Colon (tissue), 2 donors: Measurements from ENCODE around the gene TM4SF5.
"Not testable (repeated sequence)": the region's sequence is repeated elsewhere in the genome, so short reads cannot be mapped to it uniquely, and the experiment has no call there.

Experiments
- FAIRE-seq: peaks from 2 replicates; lab custom pipeline; 2012; peaks lifted over from hg19 to GRCh38; lab: Jason Lieb, UNC
- donor health status: control.
- donor health status: control.

The TM4SF5 gene

DNA sequence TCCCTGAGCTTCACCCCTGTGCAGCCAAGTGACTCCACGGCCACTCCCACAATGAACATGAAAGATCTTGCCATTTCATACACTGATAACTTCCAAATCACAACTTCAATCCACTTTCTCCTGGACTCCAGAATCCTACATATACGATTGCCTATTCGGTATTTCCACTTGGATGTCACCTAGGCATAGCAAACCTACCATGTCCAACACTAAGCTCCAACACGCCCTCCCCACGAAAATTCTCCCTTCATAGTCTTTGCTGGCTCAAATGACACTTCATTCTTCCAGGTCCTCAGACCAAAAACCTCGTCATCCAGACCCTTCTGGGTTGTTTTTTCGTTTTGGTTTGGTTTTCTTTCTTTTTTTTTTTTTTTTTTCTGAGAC is 19.0 kb downstream of the TM4SF5 start:
- FAIRE-seq: no peak

DNA sequence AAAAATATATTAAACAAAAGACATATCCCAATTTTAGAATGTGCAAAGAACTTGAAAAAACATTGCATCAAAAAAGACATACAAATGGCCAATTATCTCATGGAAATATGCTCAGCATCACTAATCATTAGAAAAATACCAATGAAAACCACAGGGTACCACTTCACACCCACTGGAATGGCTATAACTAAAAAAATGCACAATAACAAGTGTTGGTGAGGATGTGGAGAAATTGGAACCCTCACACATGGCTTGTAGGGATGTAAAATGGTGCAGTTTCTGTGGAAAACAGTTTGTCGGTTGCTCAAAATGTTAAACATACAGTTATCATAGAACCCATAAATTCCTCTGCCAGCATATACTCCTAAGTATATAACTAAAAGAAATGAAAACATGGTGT is 23.5 kb downstream of the TM4SF5 start:
- FAIRE-seq: no peak

DNA sequence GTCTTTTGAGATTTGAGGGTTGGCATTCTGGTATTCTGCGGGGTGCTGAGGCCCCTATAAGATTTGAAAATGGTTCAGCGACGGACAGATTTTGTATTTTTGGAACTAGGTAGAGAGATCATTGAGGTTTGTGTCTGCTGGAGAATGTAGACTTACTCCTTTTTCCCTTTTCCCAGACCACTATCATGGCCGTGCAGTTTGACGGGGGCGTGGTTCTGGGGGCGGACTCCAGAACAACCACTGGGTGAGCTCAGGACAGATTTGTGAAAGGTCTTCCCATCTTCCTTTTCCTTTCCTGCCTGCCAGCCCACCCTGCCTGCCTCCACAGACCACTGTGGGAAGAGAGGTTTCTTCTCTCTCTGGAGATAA is 24.9 kb downstream of the TM4SF5 start:
- FAIRE-seq: no peak

DNA sequence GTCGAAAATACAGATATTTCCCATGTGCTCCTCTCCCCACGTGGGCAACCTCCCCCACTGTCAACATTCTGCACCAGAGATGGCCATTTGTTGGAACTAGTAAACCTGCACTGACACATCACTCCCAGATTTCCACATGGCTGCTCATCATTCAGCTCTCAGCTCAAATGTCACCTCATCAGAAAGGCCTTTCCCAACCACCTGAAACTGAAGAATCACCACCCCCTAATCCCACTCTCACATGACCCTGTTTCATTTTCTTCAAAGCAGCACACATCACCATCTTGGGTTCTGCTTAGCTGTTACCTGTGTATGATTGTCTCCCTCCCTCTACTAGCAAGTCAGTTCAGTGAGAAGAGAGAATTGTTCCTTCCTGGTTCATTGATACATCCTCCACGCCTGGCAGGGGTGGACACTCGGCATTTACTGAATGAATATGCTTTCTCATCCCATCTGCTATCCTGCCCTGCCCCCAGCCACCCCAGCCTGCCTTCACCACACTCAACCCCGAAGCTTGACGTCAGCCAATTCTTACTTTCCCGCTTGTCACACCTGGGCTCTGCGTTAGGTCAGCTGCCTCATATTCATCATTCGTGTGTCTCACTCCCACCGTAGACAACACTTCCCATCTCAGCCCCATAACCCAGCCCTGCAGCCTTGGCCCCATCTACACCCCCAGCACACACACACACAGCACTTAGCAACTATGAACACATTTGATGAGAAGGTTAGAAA is 28.9 kb downstream of the TM4SF5 start:
- no peak for FAIRE-seq

DNA sequence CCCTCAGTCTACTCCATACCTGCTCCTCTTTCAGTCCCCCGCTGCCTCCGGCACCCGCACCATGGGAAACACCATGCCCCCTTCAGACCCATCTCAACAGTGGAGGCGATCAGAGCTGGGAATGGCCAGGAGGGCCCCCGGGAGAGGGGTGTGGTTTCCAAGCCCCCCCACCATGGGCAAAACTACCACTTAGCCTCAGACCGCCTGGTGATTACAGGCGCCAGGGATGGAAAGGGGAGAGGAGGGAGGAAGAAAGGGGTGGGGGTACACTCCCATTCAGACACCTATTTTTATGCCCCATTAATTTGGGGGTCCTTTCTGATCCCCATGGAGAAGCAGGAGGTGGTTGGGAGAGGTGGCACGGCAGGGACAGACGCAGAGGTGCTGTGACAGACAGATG is 30.5 kb downstream of the TM4SF5 start, which contains the start of gene C17orf114:
Gene C17orf114, minus strand, starts transcription at position 101 of the 400 bp plus-strand sequence.
- no peak for FAIRE-seq

DNA sequence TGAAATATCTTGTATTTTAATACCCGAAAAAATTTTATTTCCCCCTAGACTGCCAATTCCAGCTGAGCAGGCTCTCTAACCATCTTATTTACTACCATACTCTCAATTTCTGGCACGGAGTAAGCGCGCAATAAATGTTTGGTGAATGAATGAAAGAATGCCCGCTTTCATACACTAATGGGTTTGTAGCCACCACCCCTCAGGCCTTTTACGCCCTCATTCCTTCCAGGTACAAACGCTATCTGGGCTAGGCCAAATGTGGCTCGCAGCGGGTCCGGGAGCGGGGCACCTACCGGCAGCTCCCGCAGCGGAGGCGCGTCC is 34.7 kb downstream of the TM4SF5 start:
- no peak for FAIRE-seq

DNA sequence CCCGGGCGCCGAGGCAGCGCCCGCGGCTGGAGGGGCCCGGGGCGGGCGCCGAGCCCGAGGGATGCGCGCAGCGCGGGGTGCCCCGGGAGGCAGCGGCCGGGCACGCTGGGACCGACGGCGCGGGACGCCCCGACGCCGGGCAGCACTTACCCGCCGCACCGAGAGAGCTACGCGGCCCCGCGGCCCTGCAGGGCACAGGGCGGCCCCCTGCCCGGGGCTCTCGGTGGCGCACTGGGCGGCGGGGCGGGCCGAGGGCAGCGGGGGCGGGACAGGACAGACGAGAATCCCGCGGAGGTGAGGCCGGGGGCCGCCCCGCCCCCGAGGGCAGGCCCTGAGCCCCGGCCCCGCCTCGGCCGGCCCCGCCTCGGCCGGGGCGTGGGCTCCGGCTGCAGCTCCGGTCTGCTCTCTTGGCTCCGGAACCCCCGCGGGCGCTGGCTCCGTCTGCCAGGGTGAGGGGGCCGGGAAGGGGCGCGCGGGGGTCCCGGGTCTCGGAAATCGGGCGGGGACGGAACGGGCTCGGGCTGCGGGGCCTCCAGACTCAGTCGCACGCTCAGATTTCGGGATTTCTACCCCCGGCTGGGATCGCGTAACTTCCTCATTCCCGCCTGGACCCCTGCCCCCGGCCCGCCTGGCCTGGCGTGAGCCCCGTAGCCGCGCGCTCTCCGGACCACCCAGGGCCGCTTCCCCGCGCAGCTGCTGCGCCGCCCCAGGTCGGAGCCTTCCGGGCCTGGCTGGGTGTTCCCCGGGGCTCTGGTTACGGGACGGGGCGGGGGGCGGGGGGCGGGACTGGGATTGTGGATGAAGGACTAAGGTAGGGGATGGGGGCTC is 35.3 kb downstream of the TM4SF5 start, which contains the start of gene PLD2:
Gene PLD2, plus strand, starts transcription at position 376 of the 828 bp plus-strand sequence. CDS start 621 bp downstream, outside the sequence.
- FAIRE-seq: no peak

DNA sequence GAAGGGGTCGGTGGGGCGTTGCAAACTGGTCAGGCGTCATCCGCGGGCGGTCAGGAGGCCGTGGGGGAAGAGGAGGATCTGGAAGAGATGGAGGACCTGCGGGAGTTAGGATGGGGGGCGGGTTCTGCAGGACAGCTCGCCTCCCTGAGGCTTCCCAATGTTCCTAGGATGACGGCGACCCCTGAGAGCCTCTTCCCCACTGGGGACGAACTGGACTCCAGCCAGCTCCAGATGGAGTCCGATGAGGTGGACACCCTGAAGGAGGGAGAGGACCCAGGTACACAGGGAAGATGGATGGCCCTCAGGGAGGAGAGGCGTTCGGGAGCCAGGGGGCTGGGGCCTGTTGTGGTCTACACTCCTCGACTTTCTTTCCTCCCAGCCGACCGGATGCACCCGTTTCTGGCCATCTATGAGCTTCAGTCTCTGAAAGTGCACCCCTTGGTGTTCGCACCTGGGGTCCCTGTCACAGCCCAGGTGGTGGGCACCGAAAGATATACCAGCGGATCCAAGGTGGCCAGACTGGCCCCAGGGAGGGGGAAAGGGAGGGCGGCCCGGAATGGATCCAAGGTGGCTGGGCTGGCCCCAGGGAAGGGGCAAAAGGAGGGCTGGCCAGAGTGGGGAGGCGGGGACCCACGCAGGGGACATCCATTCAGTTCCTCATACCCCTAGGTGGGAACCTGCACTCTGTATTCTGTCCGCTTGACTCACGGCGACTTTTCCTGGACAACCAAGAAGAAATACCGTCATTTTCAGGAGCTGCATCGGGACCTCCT is 36.1 kb downstream of the TM4SF5 start:
- FAIRE-seq: no peak

DNA sequence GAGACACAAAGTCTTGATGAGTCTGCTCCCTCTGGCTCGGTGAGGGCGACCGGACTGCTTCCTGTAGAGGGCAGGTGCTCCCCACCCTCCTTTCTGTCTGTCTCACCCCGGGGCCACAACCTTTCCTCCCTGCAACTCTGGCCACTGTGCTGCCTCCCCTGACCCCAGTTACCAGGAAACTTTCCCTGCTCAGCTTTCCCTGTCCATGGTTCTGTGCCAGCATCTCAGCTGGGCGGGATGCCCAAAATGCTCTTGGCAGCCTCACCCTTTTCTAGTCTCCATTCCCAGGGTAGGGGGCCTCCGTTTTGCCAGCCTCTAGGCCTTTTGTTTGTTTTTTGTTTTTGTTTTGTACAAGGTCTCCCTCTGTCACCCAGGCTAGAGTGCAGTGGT is 36.7 kb downstream of the TM4SF5 start:
- FAIRE-seq: no peak

DNA sequence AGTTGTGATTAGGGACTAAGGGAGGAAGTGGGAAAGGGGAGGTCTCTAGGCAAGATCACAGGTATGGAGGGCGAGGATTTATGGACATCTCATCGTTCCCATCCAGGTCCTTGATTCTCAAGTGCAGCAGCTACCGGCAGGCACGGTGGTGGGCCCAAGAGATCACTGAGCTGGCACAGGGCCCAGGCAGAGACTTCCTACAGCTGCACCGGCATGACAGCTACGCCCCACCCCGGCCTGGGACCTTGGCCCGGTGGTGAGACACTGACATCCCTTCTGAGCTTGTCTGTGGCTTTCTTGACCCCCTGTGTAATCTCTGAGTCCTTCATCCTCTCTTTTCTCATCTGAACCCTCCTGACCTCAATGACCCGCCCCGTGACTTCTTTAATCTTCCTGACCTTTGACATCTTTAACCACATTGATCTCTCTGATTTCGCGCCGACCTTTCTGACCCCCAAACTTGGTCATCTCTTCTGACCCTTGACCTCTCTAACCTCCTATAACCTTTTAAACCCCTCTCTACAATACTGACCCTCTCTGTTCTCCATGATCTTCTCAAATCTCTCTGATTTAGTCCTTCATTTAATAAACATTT is 39.1 kb downstream of the TM4SF5 start:
- no peak for FAIRE-seq

DNA sequence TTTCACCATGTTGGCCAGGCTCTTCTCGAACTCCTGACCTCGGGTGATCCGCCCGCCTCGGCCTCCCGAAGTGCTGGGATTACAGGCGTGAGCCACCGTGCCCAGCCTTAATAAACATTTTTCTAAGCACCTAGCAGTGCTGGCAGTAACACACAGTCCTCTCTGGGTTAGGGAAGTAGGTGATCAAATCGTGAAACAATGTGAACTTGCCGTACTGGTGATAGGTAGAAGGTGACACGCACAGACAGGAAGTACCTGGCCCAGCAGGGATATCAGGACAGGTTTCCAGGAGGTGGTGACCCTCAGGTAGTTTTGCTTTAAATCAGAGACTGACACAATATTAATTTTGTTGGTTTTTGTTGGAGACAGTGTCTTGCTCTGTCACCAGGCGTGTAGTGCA is 39.8 kb downstream of the TM4SF5 start:
- FAIRE-seq: no peak

DNA sequence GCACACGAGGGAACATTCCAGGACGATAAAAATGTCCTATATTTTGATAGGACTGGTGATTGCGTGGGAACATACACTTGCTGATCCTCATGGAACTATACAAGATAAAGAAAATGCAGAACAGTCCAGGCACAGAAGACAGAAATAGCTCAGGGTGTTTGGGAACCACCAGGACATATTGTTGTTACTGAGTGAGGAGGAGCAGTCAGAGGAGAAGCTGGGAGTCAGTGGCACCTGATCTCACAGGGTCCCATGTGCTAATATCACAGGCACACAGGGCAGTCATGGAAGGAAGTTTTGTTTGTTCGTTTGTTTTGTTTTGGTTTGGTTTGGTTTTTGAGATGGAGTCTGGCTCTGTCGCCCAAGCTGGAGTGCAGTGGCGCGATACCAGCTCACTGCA is 41.0 kb downstream of the TM4SF5 start:
- FAIRE-seq: no peak

DNA sequence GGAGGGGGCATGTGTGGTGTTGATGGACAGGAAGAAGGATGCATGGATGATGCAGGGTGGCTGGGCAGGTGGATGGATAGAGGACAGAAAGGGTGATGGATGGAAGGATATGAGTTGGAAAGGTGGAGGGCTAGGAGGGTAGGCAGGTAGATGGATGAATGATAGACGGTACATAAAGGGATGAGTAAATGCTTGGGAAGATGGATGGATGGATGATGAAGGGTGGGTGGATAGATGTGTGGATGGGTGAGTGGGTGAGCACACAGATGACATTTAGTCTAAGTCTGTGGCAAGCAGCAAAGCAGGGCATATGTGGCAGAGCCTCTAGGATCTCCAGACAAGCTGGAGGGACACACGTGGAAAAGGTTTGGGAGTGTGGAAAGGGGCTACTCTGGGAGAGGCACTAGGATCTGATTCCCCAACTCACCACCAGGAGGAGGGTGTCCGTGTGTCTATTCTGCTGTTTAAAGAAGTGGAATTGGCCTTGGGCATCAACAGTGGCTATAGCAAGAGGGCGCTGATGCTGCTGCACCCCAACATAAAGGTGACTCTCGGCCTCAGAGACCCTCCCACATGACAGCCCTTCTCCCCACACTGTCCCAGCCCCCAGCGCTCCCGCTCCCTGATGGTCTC is 43.5 kb downstream of the TM4SF5 start:
- FAIRE-seq: no peak

DNA sequence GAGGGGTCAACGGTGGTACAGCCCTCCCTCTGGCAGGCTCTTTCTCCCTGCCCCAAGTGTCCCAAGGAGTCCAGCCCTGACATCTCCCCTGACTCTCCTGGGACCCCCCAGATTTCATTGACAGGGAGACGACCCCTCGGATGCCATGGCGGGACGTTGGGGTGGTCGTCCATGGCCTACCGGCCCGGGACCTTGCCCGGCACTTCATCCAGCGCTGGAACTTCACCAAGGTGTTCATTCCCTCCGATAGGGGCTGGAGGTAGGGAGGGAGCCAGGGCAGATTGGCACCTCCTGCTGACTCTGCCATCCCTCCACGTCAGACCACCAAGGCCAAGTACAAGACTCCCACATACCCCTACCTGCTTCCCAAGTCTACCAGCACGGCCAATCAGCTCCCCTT is 45.1 kb downstream of the TM4SF5 start:
- no peak for FAIRE-seq

DNA sequence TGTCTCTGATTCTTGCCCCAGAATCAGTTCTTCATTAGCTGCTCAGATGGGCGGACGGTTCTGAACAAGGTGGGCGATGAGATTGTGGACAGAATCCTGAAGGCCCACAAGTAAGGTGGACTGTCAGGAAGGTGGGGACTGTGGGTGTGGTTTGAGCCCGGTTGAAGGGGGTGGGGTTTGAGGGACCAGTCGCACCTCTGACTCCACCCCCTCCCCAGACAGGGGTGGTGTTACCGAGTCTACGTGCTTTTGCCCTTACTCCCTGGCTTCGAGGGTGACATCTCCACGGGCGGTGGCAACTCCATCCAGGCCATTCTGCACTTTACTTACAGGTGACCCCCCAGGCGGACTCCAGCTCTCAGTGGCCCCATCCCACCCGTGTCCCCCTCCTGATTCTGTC is 46.6 kb downstream of the TM4SF5 start:
- no peak for FAIRE-seq

DNA sequence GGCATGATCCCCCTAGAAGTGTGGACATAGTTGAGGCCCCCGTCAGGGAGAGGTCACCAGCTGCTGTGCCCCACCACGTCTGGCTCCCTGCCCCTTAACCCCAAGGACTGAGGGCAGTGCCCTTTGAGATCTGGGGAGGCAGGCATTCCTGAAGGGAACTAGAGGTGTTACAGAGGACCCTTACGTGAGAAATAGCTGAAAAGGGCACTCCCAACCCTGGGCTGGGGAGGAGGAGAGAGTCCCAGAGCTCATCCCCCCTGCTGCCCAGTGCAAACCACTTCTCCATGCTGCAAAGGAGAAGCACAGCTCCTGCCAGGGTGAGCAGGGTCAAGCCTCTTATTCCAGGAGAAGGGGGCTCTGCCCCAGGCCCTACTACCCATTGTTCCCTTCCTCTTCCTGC is 51.1 kb downstream of the TM4SF5 start:
- no peak for FAIRE-seq

DNA sequence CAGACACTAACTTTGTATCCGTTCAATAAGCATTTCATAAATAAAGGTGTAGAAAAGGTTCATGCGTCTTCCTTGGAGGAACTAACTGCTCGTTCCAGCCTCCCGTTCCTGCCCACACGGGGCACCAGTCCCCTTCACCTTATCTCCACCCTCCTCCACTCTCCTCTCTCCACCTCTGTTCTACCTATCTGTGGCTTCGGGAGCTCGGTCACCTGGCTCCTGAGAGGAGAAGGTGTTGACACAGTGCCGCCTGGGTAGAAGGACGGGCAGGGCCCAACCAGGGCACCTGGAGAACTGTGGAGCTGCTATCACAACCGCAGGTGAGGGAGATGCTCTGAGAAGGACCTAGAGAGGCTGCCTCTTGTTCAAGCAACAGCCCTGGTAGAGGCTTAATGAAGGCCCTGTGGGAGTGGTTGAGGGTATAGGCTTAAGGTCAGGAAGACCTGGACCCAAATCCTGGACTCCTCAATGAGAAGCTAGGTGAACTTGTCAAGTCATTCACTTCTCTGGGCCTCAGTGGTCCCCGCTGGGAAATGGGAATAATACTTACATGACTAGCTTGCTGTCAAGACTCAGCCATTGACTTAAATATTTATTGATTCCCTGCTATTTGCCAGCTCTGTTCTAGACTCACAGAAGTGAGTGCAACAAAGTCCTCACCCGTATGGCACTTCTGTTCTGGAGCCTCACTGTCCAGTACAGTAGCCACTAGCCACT is 51.8 kb downstream of the TM4SF5 start:
- FAIRE-seq: no peak

DNA sequence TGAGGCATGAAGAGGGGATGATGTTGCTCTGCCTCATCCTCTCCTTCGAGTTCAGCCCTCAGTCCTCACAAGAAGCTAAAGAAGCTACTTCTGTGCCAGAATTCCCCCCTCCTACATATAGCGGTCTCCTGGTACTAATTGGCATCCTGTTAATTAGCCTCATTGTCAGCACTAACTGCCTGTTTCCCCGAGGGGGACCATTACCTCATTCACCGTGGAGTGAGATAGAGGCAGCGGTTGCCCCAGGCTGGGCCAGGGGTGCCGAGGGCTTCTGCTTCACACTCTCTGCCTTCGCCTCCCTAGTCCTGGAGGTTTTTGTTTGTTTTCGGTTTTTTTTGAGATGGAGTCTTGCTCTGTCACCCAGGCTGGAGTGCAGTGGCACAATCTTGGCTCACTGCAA is 55.7 kb downstream of the TM4SF5 start:
- FAIRE-seq: no peak

DNA sequence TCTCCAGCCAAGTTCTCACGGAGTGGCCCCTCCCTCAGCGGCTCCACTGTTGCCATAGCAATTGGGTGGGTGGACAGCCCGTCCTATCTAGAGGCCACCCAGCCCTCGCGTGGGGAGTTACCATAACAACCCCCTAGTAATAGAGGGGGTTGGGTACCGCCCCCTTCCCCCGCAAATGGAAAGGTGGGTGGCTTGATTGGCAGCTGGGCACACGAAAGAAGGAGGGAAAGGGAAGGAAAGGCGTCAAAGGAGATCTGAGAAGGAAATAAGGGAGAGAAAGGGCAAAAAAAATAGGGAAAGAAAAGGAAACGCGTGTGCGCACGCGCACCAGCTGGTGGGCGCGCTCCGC is 61.1 kb downstream of the TM4SF5 start:
- not testable (repeated sequence) for FAIRE-seq
